Measurements from ENCODE around the gene NOP53.

DNA sequence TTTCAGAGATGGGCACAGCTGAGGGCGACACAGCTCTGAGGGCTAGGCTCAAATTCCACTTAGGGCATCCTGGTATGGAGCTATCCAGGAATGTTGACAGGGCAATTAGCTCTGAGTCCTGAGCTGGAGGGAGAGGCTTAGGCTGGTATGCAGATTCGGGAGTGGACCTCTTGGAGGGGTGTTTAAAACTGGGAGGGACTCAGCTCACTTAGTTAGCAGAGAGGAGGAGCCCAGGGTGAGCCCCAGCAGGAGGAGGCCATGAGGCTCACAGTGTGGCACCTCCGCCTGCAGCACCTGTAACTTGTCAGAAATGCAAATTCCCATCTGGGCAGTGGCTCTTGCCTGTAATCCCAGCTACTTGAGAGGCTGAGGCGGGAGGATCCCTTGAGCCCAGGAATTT is 10.2 kb upstream of the NOP53 start:
- TF ChIP-seq, protein P1, sequence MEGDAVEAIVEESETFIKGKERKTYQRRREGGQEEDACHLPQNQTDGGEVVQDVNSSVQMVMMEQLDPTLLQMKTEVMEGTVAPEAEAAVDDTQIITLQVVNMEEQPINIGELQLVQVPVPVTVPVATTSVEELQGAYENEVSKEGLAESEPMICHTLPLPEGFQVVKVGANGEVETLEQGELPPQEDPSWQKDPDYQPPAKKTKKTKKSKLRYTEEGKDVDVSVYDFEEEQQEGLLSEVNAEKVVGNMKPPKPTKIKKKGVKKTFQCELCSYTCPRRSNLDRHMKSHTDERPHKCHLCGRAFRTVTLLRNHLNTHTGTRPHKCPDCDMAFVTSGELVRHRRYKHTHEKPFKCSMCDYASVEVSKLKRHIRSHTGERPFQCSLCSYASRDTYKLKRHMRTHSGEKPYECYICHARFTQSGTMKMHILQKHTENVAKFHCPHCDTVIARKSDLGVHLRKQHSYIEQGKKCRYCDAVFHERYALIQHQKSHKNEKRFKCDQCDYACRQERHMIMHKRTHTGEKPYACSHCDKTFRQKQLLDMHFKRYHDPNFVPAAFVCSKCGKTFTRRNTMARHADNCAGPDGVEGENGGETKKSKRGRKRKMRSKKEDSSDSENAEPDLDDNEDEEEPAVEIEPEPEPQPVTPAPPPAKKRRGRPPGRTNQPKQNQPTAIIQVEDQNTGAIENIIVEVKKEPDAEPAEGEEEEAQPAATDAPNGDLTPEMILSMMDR (IDR thresholded peaks at IDR 0.05; ENCODE audit: borderline replicate concordance, extremely low read depth, low read length, poor library complexity, severe bottlenecking), result no peak
- no peak for TF ChIP-seq EZH2 (IDR thresholded peaks at IDR 0.05; ENCODE audit: borderline replicate concordance, low read depth, low read length, severe bottlenecking)
